ENCODE measurements around the gene DOCK2.
"Not testable (repeated sequence)": the region's sequence is repeated elsewhere in the genome, so short reads cannot be mapped to it uniquely, and the experiment has no call there.

Gene DOCK2

GRCh38 chr5:169609716-169610115, 27.4 kb upstream of the DOCK2 start:
- no peak overlapping the region for H3K27ac ChIP-seq (ENCODE audit: poor library complexity, severe bottlenecking)
- H3K36me3 ChIP-seq (ENCODE audit: low read depth), result peaks cover 10% of the 10 kb centered on the region
- no peak for DNase-seq (ENCODE audit: low spot score)
- no peak overlapping the region for H3K4me3 ChIP-seq (ENCODE audit: severe bottlenecking)
- no peak for ATAC-seq (ENCODE audit: low read depth)
- no peaks in the 10 kb centered on the region for H3K9me3 ChIP-seq (ENCODE audit: severe bottlenecking)
- no peak for TF ChIP-seq CTCF (IDR thresholded peaks at IDR 0.05; ENCODE audit: poor library complexity, severe bottlenecking)
- H3K27me3 ChIP-seq (ENCODE audit: insufficient read depth, poor library complexity, severe bottlenecking), result no peaks in the 10 kb centered on the region
- H3K4me1 ChIP-seq (ENCODE audit: insufficient read depth, poor library complexity, severe bottlenecking), result no peaks in the 10 kb centered on the region

- Histone ChIP-seq H3K4me3 (ENCODE audit: severe bottlenecking) (no peak overlapping the region), H3K36me3 (ENCODE audit: low read depth) (peaks cover 1% of the 10 kb centered on the region), H3K27ac (ENCODE audit: poor library complexity, severe bottlenecking) (no peak overlapping the region), H3K9me3 (ENCODE audit: severe bottlenecking) (no peaks in the 10 kb centered on the region), H3K27me3 (ENCODE audit: insufficient read depth, poor library complexity, severe bottlenecking) (no peaks in the 10 kb centered on the region), H3K4me1 (ENCODE audit: insufficient read depth, poor library complexity, severe bottlenecking) (no peaks in the 10 kb centered on the region)
- no peak for TF ChIP-seq CTCF (IDR thresholded peaks at IDR 0.05; ENCODE audit: poor library complexity, severe bottlenecking)
- ATAC-seq (ENCODE audit: low read depth) (peak; percentile 56; the same call in 1 of the 3 replicates), DNase-seq (ENCODE audit: low spot score) (no peak)
Observed at GRCh38 chr5:169610606-169611005, 26.5 kb upstream of the DOCK2 start.

- DNase-seq (ENCODE audit: low spot score), result no peak
- Histone ChIP-seq H3K4me1 (ENCODE audit: insufficient read depth, poor library complexity, severe bottlenecking) (no peaks in the 10 kb centered on the region), H3K36me3 (ENCODE audit: low read depth) (no peaks in the 10 kb centered on the region; the same call in 1 of the 2 replicates), H3K27ac (ENCODE audit: poor library complexity, severe bottlenecking) (no peak overlapping the region), H3K4me3 (ENCODE audit: severe bottlenecking) (no peak overlapping the region), H3K9me3 (ENCODE audit: severe bottlenecking) (no peaks in the 10 kb centered on the region), H3K27me3 (ENCODE audit: insufficient read depth, poor library complexity, severe bottlenecking) (no peaks in the 10 kb centered on the region)
- TF ChIP-seq CTCF (IDR thresholded peaks at IDR 0.05; ENCODE audit: poor library complexity, severe bottlenecking), result no peak
- ATAC-seq (ENCODE audit: low read depth), result no peak
Observed at GRCh38 chr5:169615561-169615960, 21.5 kb upstream of the DOCK2 start.

GRCh38 chr5:169624307-169624706, 12.8 kb upstream of the DOCK2 start:
- not testable (repeated sequence) for DNase-seq (ENCODE audit: low spot score); H3K27me3 ChIP-seq (ENCODE audit: insufficient read depth, poor library complexity, severe bottlenecking); H3K27ac ChIP-seq (ENCODE audit: poor library complexity, severe bottlenecking); H3K9me3 ChIP-seq (ENCODE audit: severe bottlenecking); ATAC-seq (ENCODE audit: low read depth); H3K4me1 ChIP-seq (ENCODE audit: insufficient read depth, poor library complexity, severe bottlenecking); H3K36me3 ChIP-seq (ENCODE audit: low read depth); H3K4me3 ChIP-seq (ENCODE audit: severe bottlenecking)

- no peak for DNase-seq (ENCODE audit: low spot score)
Observed at GRCh38 chr5:169626779-169627178, 10.3 kb upstream of the DOCK2 start.

More at GRCh38 chr5:169626779-169627178, 10.3 kb upstream of the DOCK2 start:
- H3K27ac ChIP-seq (ENCODE audit: poor library complexity, severe bottlenecking), result no peak overlapping the region
- TF ChIP-seq CTCF (IDR thresholded peaks at IDR 0.05; ENCODE audit: poor library complexity, severe bottlenecking), result no peak
- peaks cover 9% of the 10 kb centered on the region for H3K4me1 ChIP-seq (ENCODE audit: insufficient read depth, poor library complexity, severe bottlenecking)
- H3K4me3 ChIP-seq (ENCODE audit: severe bottlenecking), result no peak overlapping the region
- no peaks in the 10 kb centered on the region for H3K36me3 ChIP-seq (ENCODE audit: low read depth)
- H3K9me3 ChIP-seq (ENCODE audit: severe bottlenecking), result no peaks in the 10 kb centered on the region
- no peaks in the 10 kb centered on the region for H3K27me3 ChIP-seq (ENCODE audit: insufficient read depth, poor library complexity, severe bottlenecking)
- peak; percentile 88 for ATAC-seq (ENCODE audit: low read depth)
